GM19238 (cell line): ENCODE measurements around the gene NDUFB7.
"Not testable (repeated sequence)": the region's sequence is repeated elsewhere in the genome, so short reads cannot be mapped to it uniquely, and the experiment has no call there.

Experiments used
- DNase-seq: peaks from one replicate; pipeline ENCODE4 v3.0.0; 2011; ENCODE audit warnings: low spot score; ENCODE audit not compliant: insufficient read length

The NDUFB7 gene

GRCh38 chr19:14571695-14572490 lies at the start of gene NDUFB7:
Gene NDUFB7, minus strand, starts transcription at chr19:14572066. Its CDS starts 66 bp downstream, at chr19:14572000.
- peak; percentile 85 for DNase-seq

GRCh38 chr19:14619404-14619803 lies 47.5 kb upstream of the NDUFB7 start:
- no peak for DNase-seq

- DNase-seq, result no peak
Measured at GRCh38 chr19:14616407-14616806, 44.5 kb upstream of the NDUFB7 start.

GRCh38 chr19:14615623-14616022 lies 43.8 kb upstream of the NDUFB7 start:
- no peak for DNase-seq

- no peak for DNase-seq
Measured at GRCh38 chr19:14614099-14614412, 42.2 kb upstream of the NDUFB7 start.

GRCh38 chr19:14613399-14614098 lies 41.7 kb upstream of the NDUFB7 start:
- DNase-seq, result not testable (repeated sequence)

- DNase-seq, result no peak
Measured at GRCh38 chr19:14612657-14613056, 40.8 kb upstream of the NDUFB7 start.

GRCh38 chr19:14612242-14612641 lies 40.4 kb upstream of the NDUFB7 start:
- DNase-seq, result not testable (repeated sequence)

GRCh38 chr19:14611051-14611450 lies 39.2 kb upstream of the NDUFB7 start:
- no peak for DNase-seq

- DNase-seq, result no peak
Measured at GRCh38 chr19:14606627-14607026, 34.8 kb upstream of the NDUFB7 start.

GRCh38 chr19:14603990-14604387 lies 32.1 kb upstream of the NDUFB7 start:
- peak; percentile 58 for DNase-seq

GRCh38 chr19:14599548-14600147 lies 27.8 kb upstream of the NDUFB7 start:
- DNase-seq, result no peak

- DNase-seq, result no peak
Measured at GRCh38 chr19:14595558-14595957, 23.7 kb upstream of the NDUFB7 start.

- not testable (repeated sequence) for DNase-seq
Measured at GRCh38 chr19:14589433-14589832, 17.6 kb upstream of the NDUFB7 start.

GRCh38 chr19:14585187-14585586 lies 13.3 kb upstream of the NDUFB7 start:
- DNase-seq, result not testable (repeated sequence)

GRCh38 chr19:14584372-14584771 lies 12.5 kb upstream of the NDUFB7 start:
- DNase-seq, result not testable (repeated sequence)

GRCh38 chr19:14582894-14583340 lies 11.1 kb upstream of the NDUFB7 start, which contains the start of gene CLEC17A:
Gene CLEC17A, plus strand, starts transcription at chr19:14583084. Its CDS starts 77 bp downstream, at chr19:14583161.
- peak; percentile 57 for DNase-seq

- no peak for DNase-seq
Measured at GRCh38 chr19:14580623-14581237, 8.9 kb upstream of the NDUFB7 start.

GRCh38 chr19:14577885-14578427 lies 6.1 kb upstream of the NDUFB7 start:
- no peak for DNase-seq

GRCh38 chr19:14577264-14577663 lies 5.4 kb upstream of the NDUFB7 start:
- DNase-seq, result no peak

- DNase-seq, result no peak
Measured at GRCh38 chr19:14576363-14576762, 4.5 kb upstream of the NDUFB7 start.
